IPS-NIHi7 (cell line): Measurements from ENCODE around the gene GPX4.
A peak's percentile ranks its signal among the peaks of the same experiment; 100 is the strongest.

Experiments used
- DNase-seq: peaks from one replicate; pipeline ENCODE4 v3.0.0; 2012; ENCODE audit warnings: mixed read lengths; ENCODE audit errors: extremely low spot score

The GPX4 gene

DNA sequence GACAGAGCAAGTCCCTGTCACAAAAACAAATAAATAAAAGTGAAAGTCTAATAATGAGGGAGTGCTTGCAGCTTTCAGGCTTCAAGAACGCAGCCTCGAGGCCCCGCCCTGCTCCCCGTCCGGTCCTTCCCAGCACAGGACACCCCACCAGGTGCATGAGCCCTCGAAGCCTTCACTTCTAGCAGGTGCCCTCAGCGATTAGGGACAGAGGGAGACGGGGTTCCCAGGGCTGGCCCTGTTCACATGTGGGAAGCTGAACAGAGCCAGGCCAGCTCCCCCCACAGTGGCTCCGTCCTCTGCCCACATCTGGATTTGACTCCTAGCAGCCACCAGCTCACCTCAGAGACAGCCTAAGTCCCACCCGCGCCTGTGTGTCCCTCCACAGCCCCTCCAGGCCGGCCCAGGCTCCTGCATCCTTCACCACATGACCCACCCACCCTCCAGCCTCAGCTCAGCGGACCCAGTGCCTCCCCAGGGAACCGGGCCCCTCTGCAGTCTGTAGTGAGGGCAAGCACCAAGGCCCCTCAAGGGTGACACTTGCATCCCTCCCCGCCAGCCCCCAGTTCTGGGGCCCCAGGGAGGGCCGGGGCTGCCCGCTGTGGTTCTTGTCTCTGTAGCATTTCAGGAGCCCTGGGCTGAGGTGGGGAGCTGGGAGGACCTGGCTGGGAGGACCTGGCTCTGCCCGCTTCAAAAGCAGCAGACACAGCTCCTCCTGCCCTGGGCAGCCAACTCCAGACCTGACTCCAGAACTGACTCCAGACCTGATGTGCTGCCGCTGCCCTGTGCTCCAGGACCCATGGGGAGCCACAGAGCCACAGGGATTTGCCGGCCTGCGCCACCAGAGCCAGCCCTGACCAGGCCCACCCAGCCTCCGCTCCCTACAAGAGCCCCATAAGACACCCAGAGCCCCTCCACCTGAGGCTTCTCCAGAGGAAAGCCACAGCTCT, 27.2 kb downstream of the GPX4 start:
- DNase-seq: no peak

DNA sequence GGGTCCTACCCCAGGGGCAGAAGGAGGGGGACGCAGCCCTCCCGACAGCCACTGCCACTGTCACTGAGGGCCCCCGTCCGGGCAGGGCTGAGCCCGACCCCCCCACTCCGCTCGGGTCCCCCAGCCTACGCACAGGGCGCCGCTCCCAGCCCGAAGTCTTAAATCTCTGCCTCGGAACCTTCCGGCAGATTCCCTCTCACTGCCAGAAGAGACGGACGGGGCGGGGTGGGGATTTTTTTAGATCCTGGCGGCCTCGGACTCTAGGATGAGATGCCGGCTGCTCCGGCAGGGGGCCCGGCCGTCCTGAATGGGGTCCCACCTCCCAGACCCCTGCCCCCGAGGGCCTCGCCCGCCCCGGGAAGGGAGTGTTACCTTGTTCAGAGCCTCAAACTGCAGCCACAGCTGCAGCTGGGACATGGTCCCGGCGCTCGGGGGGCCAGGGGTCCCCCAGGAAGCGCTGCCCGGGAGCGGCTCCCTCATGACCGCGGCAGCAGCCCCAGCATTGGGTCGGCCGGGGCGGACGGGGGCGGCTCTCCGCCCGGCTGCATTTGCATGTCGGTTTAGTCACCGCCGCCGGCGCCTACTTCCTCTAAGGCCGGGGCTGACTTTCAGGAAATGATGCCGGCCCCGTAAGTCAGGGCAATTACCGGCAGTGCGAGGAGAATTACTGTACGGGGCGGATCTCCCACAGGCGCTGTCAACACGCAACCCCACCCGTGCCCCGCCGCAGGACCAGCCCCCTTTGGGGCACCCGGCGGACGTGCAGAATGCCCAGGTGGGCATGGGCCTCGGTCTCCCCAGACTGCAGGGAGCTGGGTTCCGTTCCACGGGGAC, 28.1 kb downstream of the GPX4 start:
- DNase-seq: peak; percentile 81

DNA sequence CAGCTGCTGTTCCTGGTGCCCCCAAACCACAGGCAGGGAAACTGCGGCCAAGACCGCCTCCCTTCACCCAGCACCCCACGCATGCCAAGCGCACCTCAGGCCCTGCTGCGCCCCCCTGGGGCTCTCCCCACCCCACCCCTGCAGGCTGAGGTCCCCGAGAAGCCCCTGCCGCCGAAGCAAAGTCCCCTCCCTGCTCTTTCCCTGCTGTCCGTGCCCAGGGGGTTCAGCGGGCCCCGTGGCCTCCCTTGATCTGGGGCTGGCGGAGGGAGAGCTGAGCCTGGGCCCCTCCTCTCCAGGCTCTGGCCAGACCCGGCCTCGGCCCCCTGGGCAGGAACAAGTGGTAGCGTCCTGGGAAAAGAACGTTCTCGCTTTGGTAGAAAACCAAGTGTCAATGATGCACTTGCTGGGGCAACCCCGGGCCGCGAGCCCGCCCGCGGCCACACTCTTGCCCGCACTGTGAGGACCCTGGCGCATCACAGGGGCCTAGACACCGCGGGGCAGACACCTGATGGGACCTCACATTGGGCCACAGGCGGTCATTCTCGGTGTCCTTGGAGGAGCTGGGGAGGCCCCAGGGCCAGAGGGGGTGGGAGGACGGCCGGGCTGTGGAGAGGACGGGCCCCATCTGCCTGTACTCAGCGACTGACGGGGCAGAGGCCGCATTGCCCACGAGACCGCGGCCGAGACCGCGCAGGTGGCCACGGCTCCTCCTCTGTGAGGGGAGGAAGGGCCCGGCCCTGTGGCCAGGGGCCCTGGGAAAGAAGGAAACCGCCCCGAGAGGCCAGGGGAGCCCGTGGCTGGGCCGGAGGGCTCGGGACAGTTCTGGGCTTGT, 29.0 kb downstream of the GPX4 start:
- no peak for DNase-seq

DNA sequence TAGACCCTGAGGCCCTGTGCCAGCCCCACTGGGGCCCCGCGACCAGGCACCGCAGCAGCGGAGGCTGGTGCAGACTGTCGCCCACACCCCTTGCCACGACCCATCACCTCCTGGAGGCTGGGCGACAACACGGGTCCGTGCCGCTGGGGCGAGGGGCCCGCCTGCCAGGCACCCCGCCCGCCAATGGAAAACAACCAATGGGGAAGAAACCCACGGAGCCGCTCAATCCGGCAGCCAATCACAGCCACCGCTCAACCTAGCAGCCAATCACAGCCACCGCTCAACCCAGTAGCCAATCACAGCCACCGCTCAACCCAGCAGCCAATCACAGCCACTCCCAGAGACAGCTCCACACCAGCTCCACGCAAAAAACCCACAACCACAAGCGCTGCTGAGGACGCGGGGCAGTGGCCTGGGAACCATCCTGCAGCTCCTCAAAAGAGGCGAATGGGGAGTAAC, 29.7 kb downstream of the GPX4 start:
- peak; percentile 85 for DNase-seq

DNA sequence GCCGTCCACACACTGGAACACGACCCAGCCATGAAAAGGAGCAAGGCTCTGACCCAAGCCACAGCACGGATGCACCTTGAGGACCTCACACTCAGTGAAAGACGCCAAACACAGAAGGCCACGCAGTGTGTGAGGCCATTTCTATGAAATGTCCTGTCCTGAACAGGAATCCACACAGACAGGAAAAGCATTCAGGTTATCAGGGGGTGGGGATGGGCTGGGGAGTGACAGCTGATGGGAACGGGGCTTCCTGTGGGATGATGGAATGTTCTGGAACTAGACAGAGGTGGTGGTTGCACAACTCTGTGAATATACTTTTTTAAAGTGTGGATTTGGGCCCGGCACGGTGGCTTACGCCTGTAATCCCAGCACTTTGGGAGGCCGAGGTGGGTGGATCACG, 30.6 kb downstream of the GPX4 start:
- no peak for DNase-seq

DNA sequence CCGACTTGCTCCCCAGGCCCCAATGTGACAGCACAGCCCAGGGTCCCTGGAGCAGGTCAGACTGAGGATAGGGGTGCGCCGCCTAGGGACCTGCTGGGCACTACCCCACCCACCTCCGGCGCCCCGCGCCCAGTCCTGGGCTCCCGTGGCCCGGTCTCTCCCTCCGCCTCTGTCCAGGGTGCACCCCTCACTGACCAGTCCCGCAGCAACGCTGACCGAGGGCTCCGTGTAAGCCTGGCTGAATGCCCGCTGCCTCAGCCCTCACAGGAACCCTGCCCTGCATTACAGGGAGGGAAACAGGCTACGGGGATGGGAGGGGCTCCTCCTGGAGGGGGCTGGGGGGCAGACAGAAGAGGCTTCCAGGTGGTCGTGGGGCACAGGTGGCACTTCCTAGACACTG, 31.7 kb downstream of the GPX4 start:
- no peak for DNase-seq

DNA sequence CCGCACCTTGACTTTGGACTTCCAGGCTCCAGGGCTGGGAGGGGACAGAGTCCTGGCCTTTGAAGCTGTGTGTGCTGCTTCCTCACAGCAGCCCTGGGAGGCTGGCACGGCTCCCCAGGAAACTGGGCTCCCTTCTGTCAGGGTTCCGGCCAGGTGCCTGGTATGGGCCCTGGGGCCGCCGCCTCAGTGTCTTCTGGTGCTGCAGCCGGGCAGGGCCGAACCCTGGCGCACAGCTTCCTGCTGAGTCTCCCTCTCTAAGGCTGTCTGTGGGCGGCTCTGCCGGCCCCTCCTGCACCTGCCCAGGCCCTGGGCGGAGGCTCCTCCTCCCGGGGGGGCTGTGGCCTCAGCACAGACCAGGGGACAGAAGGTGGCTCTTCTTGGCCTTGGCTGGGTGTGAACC, 32.4 kb downstream of the GPX4 start:
- DNase-seq: no peak

DNA sequence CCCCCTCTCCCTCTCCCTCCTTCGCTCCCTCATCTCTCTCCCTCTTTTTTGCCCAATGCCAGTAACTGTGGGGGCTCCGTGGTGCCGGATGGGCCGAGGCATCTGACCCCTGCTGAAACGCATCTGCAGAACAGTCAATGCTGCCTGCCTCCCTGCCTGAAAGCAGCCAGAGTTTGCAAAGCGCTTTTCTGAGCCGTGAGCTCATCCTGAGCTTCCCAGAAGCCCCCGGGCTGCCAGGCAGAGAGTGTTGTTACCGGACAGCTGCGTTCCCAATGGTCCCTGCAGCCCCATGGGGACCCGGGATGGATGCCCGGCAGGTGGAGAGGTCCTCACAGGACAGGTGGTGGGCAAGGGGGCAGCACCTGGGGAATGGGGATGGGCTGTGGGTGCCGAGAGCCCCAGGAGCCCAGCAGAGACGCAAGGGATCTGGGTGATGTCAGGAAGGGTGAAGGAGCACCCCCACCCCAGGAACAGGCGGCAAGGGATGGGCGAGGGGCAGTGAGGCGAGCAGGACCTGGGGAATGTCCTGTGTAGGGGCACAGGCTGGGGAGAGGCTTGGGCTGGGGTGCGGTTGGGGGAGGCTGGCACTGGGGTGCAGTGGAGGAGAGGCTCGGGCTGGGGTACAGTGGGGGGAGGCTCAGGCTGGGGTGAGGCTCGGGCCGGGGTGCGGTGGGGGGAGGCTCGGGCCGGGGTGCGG, 33.0 kb downstream of the GPX4 start:
- DNase-seq: no peak

DNA sequence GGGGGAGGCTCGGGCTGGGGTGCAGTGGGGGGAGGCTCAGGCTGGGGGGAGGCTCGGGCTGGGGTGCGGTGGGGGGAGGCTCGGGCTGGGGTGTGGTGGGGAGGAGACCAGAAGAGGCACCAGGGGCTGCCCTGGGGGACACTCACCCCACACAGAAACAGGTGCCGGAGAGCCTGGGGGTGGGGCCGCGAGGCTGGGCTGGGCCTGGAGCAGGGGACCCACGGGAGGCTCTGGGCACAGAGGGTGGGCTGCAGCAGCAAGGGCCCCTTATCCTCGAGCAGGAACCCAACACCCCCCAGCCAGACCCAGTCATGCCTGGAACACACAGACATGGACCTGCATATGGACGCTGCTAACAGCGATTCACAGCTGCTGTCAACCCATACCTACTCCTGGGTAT, 34.3 kb downstream of the GPX4 start:
- no peak for DNase-seq

DNA sequence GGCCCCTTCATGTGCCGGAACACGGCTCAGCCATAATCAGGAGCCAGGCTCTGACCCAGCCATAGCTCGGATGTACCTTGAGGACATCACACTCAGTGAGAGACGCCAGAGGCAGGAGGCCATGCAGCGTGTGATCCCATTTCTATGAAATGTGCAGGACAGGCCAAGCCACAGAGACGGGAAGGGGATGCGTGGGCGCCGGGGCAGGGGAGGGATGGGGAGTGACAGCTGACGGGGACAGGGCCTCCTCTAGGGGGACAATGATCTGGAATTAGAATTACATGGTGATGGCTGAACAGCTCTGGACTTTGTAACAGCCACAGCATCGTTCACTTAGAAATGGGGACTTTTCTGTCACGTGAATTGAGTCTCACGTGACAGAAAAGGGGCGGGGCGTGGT, 35.3 kb downstream of the GPX4 start:
- no peak for DNase-seq

DNA sequence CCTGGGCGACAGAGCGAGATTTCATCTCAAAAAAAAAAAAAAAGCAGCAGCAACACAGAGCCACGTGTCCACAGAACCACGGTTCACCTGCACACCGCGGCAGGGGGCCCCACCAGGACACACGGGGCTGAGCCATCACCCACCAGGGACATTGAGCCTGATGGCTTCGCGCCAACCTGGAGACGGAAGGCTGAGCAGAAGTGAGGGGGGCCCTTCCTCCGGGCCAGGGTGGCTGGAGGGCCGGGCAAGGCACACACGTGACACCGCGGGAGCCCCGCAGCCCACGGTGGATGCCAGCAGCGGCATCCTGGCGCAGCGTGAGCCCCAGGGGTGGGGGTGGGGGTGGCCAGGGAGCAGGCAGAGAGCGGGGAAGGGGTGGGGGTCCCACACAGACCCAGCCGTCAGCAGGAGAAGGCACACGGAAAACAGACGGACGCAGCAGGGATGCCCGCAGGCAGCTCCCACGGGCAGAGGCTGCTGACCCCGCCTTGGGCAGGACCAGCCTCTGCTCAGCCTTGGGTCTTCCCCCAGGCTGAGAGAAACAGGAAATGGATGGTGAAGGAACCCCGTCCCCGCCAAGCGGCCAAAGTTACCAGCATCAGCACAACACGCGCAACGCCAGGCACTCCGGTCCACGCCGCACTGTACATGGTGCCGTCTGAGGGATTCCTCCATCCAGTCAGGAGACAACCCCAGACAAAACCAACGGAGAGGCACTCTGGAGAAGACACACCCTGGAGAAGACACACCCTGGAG, 36.7 kb downstream of the GPX4 start:
- no peak for DNase-seq

DNA sequence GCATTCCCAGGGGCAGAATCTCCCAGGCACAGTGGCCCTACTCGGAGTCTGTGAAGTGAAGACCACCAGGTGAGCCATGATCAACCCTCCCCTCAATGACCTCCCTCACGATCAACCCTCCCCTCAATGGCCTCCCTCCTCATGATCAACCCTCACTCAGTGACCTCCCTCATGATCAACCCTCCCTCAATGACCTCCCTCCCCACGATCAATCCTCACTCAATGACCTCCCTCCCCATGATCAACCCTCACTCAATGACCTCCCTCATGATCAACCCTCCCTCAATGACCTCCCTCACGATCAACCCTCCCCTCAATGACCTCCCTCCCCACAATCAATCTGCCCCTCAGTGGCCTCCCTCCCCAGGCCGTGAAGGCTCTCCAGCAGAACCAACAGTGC, 38.1 kb downstream of the GPX4 start:
- no peak for DNase-seq

DNA sequence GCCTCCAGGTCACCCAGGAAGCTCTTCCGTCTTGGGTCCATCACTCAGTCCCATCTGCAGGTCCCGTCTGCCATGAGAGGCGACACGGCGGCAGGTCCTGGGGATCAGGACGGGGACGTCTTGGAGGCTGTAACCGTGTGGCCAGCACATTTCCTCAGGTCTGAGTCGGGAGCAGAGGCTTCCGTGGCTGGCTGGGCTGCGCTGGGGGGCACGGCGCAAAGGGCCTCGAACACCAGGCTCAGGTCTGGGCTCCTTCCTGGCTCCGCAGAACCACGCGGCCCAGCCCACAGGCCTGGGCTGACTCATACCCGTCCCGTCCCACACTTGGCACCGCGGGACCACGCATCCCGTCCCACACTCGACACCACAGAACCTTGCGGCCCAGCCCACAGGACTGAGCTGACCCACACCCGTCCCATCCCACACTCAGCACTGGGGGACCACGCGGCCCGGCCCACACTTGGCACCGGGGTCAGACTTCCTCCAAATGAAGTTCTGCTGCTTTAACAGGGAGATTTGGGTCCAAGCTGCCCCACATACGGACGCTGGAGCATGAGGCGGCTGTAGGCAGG, 40.1 kb downstream of the GPX4 start:
- DNase-seq: no peak

DNA sequence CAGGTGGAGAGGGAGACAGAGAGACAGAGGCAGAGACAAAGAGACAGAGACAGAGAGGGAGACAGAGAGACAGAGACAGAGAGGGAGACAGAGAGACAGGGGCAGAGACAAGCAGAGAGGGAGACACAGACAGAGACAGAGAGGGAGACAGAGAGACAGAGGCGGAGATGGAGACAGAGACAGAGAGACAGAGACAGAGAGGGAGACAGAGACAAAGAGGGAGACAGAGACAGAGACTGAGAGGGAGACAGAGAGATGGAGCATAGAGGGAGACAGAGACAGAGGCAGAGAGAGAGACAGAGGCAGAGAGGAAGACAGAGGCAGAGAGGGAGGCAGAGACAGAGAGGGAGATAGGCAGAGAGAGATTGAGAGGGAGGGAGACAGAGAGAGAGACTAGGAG, 40.9 kb downstream of the GPX4 start:
- DNase-seq: no peak

DNA sequence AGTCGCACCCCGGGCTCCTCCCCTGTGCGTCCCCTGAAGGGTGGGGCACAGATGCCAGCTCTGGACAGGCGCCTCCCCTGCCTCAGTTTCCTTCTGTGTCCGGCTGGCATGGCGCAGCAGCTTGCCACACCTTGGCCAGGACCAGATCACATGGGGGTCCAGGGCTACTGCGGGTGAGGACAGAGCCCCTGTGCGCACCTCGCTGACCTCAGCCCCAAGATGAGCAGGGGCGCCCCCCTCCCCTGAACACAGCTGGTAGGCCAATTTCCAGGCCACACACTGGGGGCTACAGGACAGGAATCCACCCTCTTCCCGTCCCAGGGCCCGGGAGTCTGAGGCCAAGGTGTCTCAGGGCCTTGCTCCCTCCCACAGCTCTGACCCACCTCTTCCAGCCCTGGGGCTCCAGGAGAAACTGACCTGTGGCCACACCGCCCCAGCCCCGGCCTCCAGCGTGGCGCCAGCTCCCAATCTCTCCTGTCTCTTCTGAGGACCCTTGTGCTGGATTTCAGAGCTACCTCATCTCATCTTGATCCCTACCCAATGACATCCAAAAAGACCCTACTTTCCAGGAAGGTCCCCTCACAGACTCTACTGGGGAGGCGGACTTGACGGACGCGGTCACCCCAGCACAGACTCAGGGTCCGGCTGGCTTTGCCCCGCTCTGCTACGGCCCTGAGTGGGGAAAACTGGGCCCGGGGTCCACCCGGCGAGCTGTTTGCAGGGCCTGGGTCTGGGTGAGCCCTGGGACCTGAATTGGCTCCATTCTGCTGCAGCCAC, 42.0 kb downstream of the GPX4 start:
- DNase-seq: no peak

DNA sequence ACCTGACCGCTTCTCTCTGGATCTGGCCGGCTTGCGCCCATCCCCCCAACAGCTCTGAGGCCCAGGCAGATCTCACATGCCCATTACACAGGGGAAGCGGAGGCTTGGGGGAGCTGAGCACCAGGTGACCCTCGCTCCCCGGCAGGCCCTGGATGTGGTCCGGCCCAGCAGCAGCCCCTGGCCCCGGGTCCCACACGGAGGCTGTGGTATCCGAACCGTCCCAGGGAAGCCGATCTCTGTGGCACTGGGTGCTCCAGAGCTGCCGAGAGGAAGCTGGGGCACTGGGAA, 42.6 kb downstream of the GPX4 start:
- no peak for DNase-seq

DNA sequence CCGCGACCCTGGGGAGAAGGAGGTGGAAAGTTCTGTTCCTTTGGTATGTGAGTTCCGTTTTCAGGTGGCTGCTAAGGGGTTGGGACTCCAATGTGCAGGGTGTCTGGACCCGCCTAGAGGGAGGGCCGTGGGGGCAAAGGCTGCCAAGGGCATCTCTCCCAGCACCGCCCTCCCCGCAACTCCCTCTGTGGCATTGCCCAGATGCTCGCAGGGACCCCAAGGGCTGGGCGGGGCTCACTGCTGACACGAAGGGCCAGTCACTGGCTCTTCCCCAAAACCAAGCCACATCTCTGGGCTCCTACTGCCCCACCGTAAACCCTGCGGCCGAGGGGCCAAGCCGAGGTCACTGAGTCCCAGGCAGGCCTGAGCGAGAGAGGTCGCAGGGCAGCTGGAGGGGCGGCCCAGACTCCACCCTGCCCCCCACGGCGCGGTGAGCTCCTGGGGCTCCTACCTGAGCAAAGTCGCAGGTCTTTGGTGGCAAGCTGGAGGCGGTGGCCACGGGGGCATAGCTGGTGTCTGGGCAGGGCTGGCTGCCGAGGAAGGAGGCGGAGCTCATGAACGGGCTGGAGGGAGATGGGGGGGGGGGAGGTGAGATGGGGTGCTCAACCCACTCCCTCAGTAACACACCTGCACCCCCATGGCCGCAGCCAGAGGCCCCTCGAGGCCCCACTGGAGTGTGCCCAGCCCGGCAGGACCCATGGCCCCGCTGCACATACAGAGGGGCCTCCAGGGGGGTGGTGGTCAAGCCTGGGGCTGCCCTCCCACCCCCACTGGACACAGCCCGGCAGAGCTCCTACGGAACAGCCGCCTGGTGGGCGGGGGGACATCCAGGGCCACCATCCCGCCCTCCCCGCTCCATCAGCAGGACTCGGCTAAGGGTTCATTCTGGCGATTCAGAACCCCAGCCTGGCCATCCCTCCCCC, 43.3 kb downstream of the GPX4 start:
- DNase-seq: no peak

DNA sequence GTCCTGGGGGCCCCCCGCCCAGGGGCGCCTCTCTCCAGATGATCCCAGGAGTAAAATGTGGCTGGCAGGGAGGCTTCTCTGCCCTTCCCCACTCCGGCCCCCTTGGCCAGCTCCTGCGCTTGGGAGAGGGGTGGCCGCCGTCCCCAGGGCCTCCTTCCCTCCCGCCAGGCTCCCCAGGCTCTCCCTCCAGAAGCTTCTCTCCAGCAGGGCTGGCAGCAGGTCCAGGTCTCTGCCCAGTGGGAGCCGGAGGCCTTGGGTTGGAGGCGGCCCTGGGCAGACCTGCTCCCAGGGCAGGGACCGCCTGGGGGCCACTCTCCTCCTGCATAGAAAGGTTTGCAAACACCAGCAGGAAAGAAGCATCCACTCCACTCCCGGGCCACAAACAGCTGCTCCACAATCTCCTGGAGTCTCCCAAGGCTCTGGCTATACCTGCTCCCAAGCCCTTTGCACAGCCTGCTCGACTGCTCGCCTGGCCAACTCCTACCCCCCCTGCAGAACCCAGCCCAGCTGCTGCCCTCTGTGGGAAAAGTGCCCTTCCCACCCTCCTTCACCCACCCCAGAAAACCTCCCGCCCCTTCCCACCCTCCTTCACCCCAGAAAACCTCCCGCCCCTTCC, 44.2 kb downstream of the GPX4 start:
- no peak for DNase-seq
